HG02938 (cell line): Measurements from ENCODE around the gene MRPL12.

ENCODE experiments used
- ATAC-seq: cut with Tn5 transposase; IDR thresholded peaks from one replicate; pipeline ENCODE4 v1.9.1; 2021; ENCODE audit warnings: mild to moderate bottlenecking, moderate library complexity; ENCODE audit not compliant: unreplicated experiment

The MRPL12 gene

DNA sequence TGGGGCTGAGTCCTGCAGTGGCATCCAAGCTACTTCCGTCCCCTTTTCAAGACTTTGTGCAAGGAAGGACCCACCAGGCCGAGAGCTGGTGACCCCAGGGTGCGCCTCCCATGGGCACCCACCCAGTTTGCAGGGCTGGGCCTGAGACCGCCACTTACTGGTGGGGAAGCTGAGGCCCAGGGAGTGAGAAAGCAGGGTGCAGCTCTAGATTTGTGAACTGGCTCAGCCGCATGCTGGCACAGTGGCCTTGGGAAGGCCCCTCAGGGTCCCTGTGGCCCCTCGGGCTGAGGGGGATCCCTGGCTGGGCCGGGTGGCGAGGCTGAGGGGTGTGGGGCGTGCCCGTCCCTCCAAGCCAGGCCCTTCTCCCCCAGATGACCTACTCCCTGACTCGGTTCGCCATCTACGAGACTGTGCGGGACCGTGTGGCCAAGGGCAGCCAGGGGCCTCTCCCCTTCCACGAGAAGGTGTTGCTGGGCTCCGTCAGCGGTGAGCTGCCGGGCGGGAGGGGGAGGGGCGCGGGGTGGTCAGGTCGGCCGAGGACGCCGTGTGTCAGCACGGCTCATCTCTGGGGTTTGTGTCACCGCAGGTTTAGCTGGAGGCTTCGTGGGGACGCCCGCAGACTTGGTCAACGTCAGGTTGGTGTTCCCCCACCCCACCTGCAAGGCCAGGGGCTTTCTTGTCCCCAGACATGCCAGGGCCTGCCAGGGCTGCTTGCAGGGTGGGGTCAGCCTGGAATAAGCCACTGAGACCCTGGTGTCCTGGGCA is 12.1 kb downstream of the MRPL12 start:
- ATAC-seq: no peak

DNA sequence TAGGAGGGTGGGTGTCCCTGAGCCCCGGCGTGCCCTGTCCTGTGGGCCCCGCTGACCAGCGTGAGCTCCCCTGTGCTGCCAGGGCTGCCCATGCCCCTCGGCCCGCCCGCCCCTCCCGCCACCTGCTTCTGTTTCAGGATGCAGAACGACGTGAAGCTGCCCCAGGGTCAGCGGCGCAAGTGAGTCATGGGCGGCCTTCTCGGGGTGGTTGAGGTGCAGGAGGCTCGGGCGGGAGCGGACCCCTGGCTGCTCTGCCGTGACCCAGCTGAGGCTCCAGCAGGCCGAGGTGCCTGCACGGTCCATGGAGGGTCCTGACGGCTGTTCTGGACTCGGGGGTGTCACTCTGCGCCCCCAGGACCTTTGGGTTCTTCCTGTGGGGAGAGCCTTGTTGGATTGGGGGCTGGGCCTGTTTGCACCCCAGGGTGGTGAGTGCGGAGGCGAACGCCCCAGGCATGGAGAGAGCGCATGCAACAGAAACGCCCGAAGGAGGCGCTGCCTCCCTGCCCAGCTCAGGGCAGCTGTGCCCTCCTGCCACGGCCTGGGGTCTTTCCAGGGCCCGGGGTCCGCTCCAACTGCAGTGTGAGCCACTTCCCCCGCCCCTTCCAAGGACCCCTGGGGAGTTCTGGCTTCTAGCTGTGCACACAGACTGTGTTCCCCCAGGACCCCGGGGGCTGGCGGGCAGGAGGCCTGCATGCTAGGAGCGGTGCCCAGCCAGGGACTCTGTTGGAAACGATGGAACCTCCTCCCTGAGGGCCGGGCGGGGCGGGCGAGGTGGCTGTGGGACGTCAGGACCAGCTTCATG is 12.9 kb downstream of the MRPL12 start:
- ATAC-seq: no peak

DNA sequence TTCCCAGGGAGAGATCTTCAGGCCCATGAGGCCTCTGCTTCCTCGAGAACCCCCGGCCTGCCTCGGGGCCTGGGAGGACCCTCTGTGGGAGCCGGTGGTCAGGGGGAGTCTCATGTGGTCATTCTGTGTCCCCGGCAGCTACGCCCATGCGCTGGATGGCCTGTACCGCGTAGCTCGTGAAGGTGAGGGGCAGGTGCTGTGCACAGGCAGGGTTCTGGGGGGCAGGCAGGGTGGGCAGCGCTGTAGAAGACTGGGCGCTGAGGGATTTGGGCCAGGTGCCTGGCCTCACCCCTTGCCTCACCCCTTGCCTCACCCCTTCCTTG is 13.5 kb downstream of the MRPL12 start:
- ATAC-seq: no peak

DNA sequence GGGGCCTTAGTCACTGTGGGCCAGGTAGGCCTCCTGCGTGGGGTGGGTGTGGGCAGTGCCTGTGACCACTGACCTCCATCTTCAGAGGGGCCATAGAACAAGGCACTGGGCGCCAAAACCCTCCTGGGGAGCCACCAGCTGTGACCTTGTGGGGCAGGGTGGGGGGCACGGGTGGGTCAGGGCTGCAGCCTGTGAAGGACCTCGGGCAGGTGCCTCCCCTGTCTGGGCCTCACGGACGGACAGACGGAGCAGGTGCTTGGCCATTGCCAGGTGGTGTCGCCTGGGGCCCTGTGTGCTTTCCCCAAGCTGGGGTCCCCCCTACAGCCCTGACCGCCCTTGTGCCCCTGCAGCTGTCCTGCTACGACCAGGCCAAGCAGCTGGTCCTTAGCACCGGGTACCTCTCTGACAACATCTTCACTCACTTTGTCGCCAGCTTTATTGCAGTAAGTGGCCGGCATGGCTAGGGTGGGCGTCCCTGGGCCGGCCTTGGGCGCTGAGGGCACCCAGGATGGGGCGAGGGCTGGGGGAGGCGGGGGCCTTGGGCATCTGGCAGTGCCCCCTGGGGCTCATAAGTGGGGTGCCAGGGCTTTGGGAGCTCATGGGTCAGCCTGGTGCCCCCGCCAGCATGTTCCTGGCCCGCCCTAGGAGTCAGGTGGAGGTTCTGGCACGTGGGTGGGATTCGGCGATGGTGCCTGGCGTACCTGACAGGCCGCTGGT is 14.0 kb downstream of the MRPL12 start:
- no peak for ATAC-seq

DNA sequence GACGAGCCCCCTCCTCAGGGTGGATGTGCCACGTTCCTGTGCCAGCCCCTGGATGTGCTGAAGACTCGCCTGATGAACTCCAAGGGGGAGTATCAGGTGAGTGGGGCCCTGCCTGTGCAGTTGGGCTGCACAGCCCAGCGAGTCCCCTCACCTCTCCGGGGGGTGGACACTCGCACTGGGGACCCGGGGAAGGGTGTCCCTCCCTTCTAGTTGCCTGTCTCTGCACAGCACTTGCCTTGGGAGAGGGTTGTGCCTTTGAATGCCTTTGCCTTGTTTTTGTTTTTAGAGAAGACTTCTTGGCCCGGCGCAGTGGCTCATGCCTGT is 14.6 kb downstream of the MRPL12 start:
- ATAC-seq: no peak

DNA sequence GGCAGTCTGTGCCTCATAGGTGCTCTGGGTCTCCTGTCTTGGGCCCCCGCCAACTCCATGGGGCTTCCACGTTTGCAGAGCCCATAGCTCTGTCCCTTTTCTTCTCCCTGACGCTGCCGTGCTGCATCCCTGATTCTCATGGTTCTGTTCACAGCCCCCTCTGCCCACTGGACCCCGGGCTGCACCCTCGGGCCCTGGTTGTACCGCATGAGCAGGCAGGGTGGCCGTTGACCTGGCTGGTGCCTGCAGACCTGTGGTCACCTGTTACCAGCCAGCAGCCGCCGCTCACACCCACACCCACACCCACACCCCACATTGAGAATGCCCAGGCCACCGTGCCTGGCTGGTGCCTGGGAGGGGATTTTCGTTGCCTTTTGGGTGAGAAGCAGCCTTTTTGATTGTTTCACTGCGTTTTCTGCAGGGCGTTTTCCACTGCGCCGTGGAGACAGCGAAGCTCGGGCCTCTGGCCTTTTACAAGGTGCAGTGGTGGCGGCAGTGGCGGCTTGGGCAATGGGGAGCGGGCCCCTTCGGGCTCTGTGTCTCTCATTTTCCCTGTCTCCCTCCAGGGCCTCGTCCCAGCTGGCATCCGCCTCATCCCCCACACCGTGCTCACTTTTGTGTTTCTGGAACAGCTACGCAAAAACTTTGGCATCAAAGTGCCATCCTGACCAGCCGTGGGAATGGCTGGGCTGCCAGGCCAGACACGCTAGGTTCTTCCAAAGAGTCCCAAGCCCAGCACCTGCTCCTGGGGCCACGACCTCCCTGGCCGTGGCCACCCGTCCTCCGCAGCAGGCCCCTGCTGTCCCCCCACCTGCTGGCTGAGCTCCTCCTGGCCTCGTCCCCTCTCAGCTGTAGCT is 16.5 kb downstream of the MRPL12 start:
- ATAC-seq: no peak

DNA sequence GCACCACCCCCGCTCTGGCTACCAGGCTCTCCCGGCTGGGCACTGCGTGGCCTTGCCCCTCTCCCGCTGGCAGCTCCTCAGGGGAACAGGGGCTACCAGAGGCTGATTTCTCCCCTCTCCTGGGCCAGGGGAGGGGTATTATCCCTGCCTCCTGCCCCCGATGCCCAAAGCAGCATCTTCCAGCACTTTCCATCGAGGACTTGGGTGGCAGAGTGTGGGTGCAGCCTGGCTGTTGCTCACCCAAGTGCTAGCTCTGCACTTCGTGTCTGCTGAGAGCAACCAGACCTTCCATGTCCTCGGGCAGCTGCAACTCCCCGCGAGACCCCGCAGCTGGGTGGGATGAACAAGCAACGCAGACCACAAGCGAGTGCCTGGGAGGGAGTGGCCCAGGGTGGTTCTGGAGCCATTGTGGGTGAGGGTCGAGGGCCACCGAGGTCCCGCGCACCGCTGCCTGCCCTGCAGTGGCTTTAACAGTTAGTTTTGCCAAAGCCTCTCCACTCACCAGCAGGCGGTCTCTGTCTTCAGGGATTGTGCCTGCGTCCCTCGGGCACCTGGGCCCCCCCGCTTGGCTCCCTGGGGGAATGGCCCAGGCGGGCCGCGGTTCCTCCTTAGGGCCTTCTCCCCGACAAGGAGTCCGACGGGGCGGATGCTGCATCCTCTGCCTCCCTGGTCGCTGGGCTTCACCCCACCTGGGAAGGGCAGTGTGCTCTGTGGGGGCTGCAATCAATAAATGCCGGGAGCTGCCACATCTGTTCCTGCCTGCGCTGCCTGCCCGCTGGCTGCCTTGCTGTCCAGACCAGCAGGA is 17.3 kb downstream of the MRPL12 start:
- ATAC-seq: no peak

DNA sequence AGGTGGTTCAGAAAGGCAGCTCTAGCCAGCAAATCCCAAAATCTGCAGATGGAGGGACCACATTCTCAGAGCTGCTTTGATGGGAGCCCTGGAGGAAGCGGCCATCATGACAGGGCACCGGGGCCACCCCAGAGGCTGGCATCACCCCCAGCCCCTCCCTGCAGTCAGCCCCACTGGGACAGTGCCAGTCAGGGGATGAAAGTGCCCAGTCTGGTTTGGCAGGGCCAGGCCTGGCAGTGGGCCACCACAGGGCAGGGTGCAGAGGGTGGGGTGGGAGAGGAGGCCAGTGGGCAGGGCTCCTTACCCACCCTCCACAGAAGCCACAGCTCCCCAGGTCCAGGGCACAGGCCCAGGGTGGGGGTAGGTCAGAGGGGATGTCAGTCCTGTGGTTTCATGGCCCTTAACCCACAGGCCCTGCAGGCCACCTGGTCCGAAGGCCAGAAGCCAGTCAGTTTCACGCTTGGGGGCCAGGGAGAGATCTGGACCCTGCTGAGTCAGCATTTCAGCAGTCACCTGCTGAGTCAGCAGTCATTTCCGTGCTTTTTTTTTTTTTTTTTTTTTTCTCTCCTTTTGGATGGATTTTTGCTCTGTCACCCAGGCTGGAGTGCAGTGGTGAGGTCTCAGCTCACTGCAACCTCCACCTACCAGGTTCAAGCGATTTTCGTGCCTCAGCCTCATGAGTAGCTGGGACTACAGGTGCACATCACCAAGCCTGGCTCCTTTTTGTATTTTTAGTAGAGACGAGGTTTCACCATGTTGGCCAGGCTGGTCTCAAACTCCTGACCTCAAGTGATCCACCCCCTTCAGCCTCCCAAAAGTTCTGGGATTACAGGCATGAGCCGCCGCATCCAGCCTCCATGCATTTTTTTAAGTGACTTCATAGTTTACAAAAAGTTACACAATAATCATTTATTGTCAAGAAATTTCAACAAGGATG is 19.3 kb downstream of the MRPL12 start:
- ATAC-seq: no peak

DNA sequence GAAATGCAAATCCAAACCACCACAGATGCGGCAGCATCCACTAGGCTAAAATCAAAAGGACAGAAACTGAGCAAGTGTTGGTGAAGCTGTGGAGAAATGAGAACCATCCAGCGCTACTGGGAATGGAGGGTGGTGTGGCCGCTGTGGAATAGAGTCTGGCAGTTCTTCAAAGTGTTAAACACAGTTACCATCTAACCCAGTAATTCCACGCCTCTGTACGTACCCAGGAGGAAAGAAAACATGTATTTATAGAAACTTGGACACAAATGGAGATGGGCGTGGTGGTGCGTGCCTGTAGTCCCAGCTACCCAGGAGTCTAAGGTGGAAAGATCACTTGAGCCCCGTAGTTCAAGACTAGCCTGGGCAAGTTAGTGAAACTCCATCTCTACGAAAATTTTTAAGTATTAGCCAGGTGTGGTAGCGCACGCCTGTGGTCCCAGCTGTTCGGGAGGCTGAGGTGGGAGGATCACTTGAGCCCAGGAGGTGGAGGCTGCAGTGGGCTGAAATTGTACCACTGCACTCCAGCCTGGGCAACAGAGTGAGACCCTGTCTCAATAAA is 20.6 kb downstream of the MRPL12 start:
- no peak for ATAC-seq

DNA sequence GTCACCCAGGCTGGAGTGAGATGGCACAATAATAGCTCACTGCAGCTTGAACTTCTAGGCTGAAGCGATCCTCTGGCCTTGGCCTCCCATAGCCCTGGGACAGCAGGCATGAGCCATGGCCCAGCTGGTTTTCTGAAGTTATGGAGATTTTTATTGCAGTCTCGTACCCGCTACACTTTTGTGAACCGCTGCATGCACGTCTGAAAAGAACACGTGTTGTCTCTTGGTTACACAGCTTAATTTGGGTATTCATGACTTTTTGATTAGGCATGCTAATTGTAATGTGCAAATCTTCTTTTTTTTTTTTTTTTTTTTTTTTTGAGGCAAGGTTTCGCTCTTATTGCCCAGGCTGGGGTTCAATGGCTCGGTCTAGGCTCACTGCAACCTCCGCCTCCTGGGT is 22.3 kb downstream of the MRPL12 start:
- ATAC-seq: no peak

DNA sequence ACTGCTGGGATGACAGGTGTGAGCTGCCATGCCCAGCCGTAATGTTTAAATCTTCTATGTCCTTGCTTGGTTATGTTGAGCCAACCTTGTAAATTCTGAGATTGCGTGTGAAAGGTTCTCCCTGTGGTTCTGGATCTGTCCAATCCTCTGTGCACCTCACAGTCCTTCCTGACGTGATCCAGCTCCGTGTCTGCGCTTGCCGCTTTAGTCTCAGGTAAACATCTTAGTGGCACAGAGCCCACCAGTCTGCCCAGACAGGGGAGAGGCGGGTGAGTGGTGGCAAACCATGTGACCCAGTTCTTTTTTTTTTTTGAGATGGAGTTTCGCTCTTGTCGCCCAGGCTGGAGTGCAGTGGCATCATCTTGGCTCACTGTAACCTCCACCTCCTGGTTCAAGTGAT is 22.8 kb downstream of the MRPL12 start:
- ATAC-seq: no peak

DNA sequence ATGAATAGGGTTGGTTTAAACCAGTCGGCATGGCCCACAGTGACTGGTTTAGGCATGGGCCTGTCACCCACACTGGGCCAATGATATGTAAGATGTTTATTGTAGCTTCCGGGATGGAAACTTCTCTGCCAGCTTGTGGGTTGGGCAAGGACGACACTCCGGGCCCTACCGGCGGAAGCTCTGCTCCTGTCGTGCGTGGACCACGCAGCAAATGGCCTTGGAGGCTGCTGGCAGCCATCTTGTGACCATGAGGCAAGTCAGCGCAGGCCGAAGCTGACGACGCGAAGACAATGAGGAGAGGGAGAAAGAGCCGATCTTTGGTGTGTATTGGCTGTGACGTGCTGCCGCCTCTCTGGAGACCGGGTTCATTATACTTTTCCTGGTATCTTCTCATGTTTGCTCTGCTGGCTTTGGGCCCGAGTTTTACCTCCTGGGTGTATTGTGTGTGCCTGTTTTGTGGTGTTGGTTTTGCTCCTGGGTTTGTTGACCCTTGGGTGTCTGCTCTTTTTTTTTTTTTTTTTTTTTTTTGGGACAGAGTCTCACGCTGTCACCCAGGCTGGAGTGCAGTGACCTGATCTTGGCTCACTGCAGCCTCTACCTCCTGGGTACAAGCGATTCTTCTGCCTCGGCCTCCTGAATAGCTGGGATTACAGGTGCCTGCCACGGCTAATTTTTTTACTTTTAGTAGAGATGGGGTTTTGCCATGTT is 24.3 kb downstream of the MRPL12 start:
- no peak for ATAC-seq

DNA sequence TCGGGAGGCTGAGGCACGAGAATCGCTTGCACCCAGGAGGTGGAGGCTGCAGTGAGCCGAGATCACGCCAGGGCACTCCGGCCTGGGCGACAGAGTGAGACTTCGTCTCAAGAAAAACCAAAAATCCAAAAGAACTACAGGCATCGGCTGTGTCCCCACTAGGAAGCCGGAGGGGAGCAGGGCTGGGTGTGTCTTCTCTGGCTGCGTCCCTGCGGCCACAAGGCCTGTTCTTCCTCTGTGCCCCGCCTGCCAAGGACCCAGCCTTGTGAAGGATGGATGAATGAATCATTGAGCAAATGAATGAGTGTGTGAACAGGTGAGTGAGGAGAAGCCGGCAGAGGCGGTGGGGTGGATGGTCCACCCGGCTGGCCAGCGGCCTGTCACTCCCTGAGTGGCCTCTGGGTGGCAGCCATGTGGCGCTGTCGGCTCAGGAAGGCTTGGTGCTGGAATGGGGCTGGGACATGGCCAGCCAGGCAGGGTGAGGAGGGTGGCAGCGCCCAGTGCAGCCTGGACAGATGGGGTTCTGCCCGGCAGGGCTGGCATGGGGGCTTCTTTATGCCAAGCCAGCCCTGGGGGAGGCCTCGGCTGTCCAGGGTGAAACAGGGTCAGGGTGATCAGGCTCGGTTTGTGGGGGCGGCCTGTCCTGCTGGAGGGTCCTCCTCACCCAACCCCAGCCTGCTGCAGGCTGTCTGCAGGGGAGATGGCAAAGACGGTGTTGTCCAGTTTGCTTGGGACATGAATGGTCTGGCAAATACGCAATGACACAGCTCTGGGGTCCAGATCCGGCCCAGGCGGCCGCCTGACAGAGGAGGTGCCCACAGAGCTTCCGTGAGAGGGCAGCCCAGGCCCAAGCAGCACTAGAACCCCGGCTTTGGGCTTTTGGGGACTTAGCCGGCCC is 30.6 kb downstream of the MRPL12 start:
- ATAC-seq: no peak

DNA sequence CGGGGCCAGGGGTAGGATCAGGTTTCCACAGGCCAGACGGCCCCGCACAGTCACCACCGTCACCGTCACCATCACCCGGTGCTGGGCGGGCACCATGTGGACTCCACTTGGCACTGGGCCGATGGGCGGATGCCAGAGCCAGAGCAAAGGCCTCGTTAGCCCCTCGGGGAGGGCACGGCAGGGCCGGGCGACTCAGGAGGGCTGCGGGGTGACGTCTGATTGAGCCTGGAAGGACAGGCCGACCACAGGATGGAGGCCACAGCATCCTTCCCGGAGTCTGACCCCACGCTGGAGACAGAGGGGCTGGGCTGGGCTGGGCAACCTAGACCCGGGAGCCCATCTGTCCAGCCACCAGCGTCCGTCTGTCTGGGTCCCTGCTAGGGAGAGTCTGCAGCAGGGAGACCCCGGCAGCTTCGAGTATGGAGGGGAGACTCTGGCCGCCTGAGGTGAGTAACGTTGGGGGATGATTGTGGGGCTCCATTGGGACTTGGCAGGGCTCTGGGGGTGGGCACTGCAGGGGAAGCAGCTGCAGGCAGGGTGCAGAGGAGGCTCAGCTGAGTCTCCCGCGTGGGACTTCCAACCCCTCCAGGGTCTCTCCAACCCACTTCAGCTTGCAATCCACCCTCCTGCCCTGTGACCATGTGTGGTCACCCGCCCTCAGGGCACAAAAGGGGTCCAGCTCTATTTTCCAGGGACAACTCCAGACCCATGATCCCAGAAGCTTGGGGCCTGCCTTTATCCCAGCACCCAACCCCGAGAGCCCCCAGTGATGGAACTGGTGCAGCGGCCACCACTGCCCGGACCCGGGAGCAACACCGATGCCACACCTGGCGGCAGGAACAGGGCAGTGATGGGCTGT is 31.5 kb downstream of the MRPL12 start:
- ATAC-seq: no peak

DNA sequence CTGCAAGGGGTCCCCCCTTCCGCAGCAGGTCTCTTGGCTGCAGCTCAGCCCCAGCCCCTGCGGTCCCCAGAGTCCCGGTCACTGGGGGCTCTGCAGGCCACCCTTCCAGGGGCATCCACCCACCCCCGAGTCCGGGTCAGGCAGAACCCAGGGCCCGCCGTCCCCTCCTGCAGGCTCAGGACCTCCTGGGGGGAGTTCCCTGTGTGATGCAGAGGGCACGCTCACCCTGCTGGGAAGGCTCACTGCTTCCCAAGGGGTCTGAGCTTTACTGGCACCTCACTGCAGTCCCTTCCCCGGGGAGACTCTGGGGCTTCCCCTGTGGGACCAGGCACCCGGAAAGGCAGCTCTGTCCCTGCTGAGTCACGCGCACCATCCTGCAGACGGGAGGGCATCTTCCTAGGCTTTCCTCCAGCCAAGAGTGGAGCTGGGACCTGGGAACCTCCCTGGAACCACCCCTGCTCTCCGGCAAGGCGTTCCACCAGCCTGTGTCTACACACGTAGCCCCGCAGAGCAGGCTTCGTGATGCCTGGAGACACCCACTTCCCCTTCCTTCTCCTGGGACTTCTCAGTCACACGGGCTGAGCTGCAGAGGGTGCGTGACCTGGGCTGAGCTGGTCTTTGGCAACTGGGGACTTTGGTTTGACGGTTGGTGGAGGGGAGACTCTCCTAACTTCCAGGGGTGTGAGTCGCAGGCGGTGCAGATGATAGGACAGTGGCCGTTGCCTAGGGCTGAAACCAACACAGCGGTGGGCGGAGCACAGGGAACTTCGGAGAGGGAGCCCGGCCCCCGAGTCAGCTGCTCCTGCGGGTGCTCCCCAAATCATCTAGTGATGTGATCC is 32.3 kb downstream of the MRPL12 start:
- ATAC-seq: no peak
